ENCODE data around the gene SLC12A7.
"Not testable (repeated sequence)": the region's sequence is repeated elsewhere in the genome, so short reads cannot be mapped to it uniquely, and the experiment has no call there.

The SLC12A7 gene

DNA sequence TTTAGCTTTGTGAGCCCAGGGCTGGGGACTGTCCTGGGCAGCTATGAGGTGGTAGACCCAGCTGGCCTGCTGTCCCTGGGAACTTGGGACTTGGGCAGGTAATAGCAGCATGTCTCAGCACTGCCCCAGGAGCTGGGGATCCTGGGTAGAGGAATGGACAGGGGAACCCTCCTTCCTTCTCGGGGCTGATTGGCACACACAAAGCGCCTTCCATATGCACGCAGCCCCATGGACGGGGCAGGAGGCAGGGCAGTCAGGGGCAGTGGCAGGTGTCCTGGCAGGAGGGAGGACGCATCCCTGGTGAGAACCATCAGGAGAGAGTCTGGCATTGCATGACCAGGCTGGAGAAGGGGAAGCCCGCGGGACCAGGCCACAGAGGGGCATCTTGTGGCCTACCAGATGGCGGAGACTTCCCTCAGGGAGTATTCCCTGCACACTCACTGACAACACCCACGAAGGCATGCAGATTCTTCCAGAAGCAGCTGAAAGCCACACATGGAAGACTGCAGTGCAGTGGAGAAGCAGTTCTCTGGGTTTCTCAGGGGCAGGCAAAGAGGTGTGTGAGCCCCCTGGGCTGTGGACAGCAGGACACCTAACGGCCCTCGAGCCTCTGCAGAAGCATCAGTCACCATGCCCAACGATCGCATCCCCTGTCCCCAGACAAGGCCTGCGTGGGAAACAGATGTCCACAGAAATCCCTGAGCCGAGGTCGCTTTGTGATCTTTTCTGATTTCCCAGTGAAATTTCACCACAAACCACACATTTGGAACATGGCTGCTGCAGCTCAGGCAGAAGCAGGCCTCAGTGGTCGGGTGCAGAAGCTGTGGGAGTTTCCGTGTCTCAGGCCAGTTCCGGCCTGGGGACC, 110.2 kb downstream of the SLC12A7 start:
- no peak for DNase-seq (ENCODE audit: low read depth)
- no peak overlapping the region for H3K4me3 ChIP-seq (ENCODE audit: low read depth, low read length)
- no peak for TF ChIP-seq CTCF (conservative IDR thresholded peaks at IDR 0.05; ENCODE audit: low read depth, low read length)

DNA sequence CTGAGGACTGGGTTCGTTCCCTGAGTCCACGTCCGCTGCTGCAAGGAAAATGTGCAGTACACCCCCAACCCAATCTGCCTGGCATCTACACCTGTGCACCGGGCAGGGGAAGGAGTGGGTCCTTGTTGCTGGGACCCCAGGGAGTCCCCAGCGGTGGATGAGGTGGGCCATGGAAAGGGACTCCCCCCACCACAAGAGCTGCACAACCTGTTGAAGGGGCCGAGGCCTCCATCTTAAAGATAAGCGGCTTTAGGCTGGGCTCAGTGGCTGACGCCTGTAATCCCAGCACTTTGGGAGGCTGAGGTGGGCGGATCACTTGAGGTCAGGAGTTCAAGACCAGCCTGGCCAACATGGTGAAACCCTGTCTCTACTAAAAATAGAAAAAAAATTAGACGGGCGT, 111.0 kb downstream of the SLC12A7 start:
- not testable (repeated sequence) for DNase-seq (ENCODE audit: low read depth); H3K4me3 ChIP-seq (ENCODE audit: low read depth, low read length)
